ENCODE results near the gene S100A10.

Gene S100A10

DNA sequence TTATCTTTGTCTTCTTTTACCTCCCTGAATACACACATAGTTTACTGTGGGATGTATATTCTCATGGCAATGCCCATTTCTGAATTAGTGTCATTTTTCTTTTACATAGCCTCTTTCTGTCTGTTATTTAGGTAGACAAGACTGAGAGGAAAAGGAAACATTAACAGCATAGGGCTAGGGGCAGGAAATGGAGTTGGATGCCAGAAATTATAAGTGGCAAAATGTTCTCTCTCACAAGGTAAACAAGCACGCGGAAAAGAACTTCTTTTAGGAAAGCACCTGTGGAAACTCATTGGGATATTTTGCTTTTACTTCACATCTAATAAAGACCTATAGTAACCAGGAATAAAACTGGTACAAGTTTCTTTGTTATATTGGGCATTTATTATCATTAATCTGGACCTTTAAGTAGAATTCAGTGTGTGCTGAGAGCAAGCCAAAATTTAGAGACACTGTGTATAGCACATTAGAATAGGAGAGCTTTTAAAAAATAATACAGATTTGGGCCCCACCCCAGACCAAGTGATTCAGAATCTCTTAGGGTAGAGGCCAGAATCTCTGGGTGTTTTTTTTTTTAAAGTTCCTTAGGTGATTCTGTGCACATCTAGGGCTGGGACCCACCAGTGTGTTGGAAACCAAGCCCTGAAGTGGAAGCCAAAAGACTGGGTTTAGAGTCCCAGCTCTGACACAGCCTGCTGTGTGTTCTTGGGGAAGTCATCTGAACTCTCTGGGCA lies 32.7 kb downstream of the S100A10 start:
- no peak for DNase-seq

DNA sequence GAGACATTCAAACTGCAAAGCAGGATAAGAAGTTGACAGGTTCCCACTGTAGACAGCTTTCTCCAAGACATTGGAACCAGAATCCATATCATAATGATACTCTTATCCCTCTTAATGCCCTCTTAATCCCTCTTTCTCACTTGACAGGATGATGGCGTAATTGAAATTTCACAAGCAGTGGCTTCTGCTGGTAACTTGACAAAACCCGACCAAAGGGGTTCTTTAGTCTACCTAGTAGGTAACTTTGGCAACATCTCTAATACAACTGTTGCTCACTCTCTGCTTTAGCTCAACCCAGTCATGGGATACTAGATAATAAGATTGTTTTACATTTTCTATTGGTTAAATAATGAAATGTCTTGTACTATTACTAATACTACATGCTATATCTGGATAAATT lies 34.7 kb downstream of the S100A10 start:
- DNase-seq = peak; percentile 11

DNA sequence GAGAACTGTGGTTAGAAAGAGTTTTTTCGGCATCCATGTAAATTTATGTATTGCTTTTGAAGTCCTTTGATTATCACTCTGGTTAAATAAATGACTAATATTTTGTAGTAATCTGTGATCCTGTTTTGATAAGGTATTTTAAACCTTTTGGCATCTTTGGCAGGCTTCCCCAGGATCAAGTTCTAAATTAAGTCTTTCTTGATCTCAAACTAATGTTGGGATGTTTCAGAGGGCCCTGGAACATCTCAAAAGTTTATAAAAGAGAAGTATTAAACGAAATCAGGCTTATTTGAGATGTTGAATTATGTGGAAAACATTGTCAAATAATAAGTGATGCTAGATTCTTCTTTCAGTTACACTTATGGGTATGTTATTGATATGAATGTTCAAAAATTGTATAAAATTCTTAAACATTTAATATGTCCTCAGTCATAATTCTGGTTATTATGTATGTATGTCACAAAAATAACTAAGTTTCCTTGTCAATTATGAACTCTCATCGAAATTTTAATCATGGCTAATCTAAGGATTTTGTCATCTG lies 36.6 kb downstream of the S100A10 start:
- no peak for DNase-seq

DNA sequence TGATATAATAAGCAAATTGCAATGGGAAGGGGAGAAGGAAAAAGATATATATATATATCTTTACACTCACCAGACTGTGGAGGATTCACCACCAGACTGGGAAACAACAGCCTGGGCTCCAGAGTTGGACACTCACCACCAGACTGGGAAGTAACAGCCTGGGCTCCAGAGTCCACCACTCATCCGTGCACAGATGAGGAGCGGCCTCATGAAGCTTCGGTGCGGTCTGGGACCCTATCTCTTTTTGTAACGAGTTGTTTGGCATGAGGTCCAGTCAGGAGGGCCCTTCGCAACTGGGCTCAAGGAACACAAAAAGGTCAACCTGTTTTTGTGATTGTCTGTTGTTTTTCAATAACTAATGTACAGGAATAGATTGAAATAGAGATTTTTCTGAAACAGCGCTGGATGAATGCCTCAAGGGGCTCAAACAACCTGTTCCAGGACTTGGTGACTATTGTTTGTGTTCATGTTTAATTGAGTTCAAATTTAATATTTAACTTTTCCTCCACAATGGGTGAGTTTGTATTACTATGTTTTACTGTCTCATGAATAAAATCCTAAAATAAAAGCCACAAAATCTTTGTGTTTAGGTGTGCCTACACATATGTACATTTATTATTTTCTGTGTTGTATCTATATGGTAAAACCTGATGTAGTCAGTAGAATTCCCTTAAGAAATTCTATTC lies 40.1 kb downstream of the S100A10 start:
- DNase-seq = no peak

DNA sequence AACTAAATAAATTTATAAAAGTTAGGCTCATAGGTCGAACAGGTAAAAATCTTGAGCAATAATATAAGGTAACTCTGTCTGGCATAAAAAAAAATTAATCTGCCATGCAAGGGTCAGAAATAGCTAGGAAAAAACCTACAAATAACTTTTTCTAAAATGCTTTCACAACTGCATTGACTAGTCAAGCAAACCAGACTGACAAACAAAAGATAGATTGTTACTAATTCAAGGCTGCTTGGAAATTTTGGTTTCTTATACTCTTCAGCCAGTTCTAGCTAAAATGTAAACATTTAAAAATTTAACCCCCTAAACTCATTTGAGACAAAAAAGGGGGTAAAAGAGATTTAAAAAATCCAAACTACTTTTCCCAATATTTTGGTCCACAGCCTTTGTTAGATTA lies 40.8 kb downstream of the S100A10 start:
- no peak for DNase-seq

- DNase-seq = no peak
Measured at GRCh38 chr1:151949371-151950193, 44.1 kb downstream of the S100A10 start.

- no peak for DNase-seq
Measured at GRCh38 chr1:151948506-151948905, 45.2 kb downstream of the S100A10 start.

DNA sequence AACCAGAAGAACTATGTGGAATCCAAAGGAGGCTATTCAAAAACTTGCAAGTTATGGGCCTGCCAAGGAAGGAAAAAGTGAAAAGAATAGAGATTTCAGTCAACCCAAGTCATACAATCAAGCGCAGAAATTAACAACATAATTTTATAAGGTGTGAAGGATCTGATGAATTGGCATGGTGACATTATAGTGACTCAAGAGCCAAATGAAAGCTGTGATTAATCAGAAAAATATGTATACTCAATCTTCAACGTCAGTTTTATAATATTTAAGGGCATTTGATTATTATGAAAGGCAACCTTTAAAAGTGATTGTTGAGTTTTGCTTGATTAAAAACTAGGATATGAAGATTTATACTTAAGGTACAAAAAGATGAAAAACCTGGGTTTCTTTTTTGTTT lies 46.5 kb downstream of the S100A10 start:
- no peak for DNase-seq

DNA sequence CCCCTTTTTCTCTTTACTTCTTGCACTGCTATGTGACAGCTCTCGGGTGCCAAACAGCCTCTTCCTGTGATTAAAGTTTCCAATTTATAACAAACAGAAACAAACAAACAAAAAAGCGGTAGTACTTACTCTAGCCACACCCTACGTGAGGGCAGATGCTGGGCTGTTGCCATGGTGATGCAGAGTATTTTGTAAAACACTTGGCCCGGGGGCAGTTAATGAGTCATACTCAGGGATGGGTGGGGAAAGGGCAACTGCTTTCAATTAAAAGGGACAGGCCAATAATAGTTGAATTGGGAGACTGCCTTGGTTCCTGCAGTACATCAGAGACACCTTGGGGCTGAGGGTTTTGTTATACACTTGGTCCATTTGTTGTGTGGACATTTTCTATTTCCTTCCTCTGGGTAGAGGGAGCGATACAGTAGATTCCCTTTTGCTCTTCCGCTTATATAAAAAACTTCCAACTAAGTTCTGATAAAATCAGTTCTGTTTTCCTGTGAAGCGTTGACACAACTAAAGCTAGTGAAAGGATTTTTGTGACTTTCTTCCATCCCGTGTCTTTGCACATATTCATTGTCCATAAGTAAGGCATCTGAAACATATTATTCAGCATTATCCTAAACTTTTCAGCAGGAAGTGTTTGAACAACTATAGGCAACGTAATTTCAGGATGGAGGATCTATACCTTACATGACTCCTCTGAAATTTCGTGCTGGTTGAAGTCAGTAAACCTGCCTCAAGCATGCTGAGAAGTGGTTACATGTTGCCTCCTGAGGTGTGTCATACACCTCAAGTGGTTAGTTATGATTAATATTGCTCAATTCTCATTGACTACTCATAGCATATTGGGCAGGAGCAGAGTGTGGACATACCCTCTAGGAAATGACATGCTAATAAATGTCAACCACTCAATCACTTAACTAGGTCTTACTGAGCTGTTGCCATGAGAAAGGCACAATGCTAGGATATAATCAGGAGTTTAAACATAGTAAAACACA lies 47.6 kb downstream of the S100A10 start:
- peak; percentile 8 for DNase-seq

GRCh38 chr1:151944857-151945575 lies 48.6 kb downstream of the S100A10 start:
- DNase-seq = no peak

GRCh38 chr1:151944126-151944856 lies 49.4 kb downstream of the S100A10 start:
- no peak for DNase-seq

- no peak for DNase-seq
Measured at GRCh38 chr1:151943591-151943990, 50.1 kb downstream of the S100A10 start.

DNA sequence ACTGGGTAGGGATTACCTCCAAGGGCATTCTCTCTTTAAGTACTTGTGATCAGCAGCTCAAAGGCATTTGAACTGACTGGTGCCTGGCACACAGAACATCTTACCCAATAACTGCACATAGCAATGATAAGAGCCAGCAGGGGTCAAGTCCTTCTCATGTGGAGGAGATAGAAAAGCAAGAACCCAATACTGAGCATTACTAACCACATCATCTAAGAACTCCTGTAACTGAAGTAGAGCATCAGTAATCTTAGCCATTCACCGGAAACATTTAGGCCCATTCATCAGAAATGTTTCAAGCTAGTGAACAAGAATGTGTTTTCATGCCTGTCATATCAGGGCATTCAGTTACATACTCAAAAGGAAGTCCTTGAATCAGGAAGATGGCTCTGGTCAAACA lies 50.8 kb downstream of the S100A10 start:
- DNase-seq = no peak

DNA sequence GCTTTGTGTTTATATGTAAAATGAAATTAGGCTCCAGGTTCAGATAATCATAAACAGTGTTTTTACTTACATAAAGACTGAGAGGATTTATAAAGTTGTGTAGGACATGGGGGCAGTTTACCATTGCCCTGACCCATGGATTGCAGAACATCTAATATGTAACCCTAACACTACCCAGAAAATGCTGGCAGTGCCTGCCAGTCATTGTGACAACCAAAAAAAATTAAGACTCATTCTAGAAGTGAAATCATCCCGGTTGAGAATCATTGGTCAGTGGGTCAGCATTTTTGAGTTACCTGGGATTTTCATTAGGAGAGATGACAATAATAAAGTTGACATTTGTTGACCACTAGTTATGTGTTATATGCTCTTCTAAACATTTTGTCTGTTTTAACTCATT lies 53.1 kb downstream of the S100A10 start:
- no peak for DNase-seq

DNA sequence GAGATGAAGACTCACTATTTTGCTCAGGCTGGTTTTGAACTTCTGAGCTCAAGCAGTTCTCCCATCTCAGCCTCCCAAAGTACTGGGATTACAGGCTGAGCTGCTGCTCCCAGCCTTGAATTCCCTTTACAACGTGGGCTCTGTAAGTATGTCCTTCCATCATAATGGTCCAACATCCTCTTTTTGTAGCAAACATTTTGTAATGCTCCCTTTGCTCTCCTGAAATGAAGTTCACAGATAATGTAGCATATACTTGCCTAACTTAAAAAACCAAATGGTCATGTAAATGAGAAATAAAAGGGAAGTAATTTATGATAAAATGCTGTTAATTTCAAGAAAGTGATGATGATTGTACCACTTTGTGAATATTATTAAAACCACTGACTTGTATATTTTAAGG lies 53.9 kb downstream of the S100A10 start:
- DNase-seq = no peak

DNA sequence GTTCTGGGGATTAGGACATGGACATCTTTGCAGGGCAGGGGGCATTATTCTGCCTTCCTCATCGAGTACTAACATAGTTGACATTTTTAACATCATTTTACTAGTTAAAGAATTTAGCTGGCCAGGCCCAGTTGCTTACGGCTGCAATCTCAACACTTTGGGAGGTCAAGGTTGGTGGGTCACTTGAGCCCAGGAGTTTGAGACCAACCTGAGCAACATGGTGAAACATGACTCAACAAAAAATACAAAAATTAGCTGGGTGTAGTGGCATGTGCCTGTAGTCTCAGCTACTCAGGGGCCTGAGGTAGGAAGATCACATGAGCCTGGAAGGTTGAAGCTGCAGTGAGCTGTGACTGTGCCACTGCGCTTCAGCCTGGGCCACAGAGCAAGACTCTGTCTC lies 54.5 kb downstream of the S100A10 start:
- DNase-seq = no peak

- DNase-seq = no peak
Measured at GRCh38 chr1:151936653-151937052, 57.0 kb downstream of the S100A10 start.

DNA sequence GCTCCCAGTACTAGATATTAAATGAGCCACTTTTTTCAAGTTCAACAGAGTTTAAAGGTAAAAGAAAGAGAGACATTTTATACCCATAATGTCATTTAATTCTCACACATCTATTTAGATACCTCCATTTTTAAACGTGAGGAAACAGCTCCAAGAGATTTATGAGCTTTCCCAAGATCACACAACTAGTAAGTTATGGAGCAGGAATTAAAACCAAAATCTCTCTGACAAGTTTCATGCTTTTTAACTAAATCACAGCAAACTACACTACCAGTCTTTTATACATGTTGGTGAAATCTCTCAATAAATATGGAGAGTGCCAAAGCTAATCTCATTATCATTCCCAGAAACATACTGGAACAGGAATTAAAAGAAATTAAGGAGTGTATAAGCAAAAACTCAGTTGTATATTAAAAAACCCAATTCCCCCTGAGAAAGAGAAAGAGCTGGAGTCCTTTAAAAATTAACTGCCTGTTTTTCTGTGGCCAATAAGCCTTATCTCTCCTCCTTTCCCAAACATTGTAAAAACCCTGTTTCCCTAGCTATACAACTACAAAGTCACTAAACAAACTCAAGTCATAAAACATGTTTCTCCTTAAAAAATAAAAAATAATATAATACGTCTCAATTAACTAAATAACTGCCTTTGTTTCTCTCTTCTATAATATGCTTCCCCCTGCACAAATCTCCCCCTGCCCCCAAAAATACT lies 57.6 kb downstream of the S100A10 start:
- no peak for DNase-seq

GRCh38 chr1:151935154-151935553 lies 58.5 kb downstream of the S100A10 start:
- DNase-seq = no peak

DNA sequence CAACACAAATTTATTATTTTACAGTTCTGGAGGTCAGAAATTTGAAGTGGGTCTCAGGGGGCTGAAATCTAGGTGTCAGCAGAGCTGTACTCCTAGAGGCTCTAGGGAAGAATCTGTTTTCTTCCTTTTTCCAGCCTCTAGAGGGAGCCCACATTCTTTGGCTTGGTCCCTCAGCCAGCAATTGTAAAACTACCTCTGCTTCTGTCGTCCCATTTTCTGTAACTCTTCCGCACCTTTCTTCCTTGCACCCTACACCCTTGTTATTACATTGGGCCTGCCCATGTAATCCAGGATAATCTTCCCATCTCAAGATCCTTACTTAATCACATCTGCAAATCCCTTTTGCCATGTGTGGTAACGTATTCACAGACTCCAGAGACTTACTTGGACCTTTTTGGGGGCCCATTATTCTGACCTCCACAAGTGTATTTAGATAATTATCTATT lies 59.6 kb downstream of the S100A10 start:
- peak; percentile 27 for DNase-seq
